HCT116 (cell line): Measurements from ENCODE around the gene AP3D1. TPM values are rescaled to one million over a fixed set of nuclear protein-coding genes. Genes with fewer than 3 reads are reported as not detected.

Source experiments
- ATAC-seq: fragments of 200-7000 bp; cut with Tn5 transposase; 2 replicates; pipeline ENCODE4 v1.9.1; 2020; ENCODE audit warnings: mild to moderate bottlenecking, moderate library complexity
- BruUV-seq: library from RNA; stranded (reverse); fragments of 400-500 nt; replicated peaks from 2 replicates; lab custom pipeline; 2021; lab: Mats Ljungman, UMichigan
- CTCF ChIA-PET: fragments of 300-600 bp; sonication (Branson Sonifier 250); formaldehyde crosslinking; loops from one replicate; lab custom pipeline; 2021; ENCODE audit warnings: antibody characterized with exemption; lab: Charles Lee
- POLR2A ChIA-PET: fragments of 300-600, 350-600 bp; sonication (Branson Sonifier 250); formaldehyde crosslinking; loops from one replicate; lab custom pipeline; 2021; ENCODE audit warnings: antibody characterized with exemption; lab: Charles Lee
- RAD21 ChIA-PET, 2 experiments: fragments of 300-600 bp; sonication (Branson Sonifier 250); formaldehyde crosslinking; loops; one replicate each; lab custom pipeline; 2023; ENCODE audit warnings: low total read pairs in 2 of 2; ENCODE audit not compliant: uncharacterized antibody in 2 of 2, unreplicated experiment in 2 of 2, low non-redundant PET in 1 of 2; lab: Charles Lee
- DNase-seq: peaks from one replicate; pipeline ENCODE4 v3.0.0-alpha.2; 2010; ENCODE audit warnings: low read depth, low spot score
- H2AFZ ChIP-seq: fragments of 200-600 bp; shearing (Covaris generic), sonication (generic); 2 replicates; pipeline ENCODE4 v1.6.1; 2017; ENCODE audit warnings: low read depth, mixed run types, mixed read lengths, antibody characterized with exemption, low read length; ENCODE audit not compliant: poor library complexity, severe bottlenecking
- H3K27ac ChIP-seq: 2 replicates; pipeline ENCODE4 v1.5.1; 2012; ENCODE audit warnings: low read depth, low read length
- H3K27me3 ChIP-seq: fragments of 200-600 bp; sonication (generic); 2 replicates; pipeline ENCODE4 v1.6.1; 2016; ENCODE audit warnings: mixed run types, low read length, mixed read lengths; ENCODE audit not compliant: insufficient read depth
- H3K36me3 ChIP-seq, 2 experiments: fragments of 200-500 bp in 1 of 2; fragments of 200-600 bp in 1 of 2; sonication (Bioruptor generic) in 1 of 2; sonication (generic) in 1 of 2; 2 replicates each; pipeline versions ENCODE4 v1.5.1 to v1.6.1; 2014 to 2016; ENCODE audit warnings: low read length in 2 of 2, inconsistent platforms in 1 of 2, mixed read lengths in 1 of 2, mixed run types in 1 of 2; ENCODE audit not compliant: insufficient read depth in 2 of 2, control insufficient read depth in 1 of 2
- H3K4me1 ChIP-seq, 2 experiments: fragments of 200-600 bp in 1 of 2; sonication (generic) in 1 of 2; 2 replicates each; pipeline versions ENCODE4 v1.5.1 to v1.6.1; 2012 to 2017; ENCODE audit warnings: low read length in 2 of 2, inconsistent platforms in 1 of 2, mild to moderate bottlenecking in 1 of 2, mixed read lengths in 1 of 2, mixed run types in 1 of 2, moderate library complexity in 1 of 2; ENCODE audit not compliant: insufficient read depth in 2 of 2, control insufficient read depth in 1 of 2
- H3K4me2 ChIP-seq: fragments of 200-600 bp; sonication (generic); 2 replicates; pipeline ENCODE4 v1.6.1; 2017; ENCODE audit warnings: mixed run types, low read length, mixed read lengths
- H3K4me3 ChIP-seq, 2 experiments: fragments of 200-600 bp in 1 of 2; sonication (generic) in 1 of 2; replicated peaks in 1 of 2; 2 replicates each; pipeline ENCODE4 v1.5.1; 2011 to 2016; ENCODE audit warnings: low read length in 2 of 2, control low read depth in 1 of 2, low read depth in 1 of 2, mild to moderate bottlenecking in 1 of 2, mixed read lengths in 1 of 2, mixed run types in 1 of 2
- H3K79me2 ChIP-seq: fragments of 200-600 bp; sonication (generic); 2 replicates; pipeline ENCODE4 v1.6.1; 2017; ENCODE audit warnings: mild to moderate bottlenecking, mixed run types, low read length, moderate library complexity, mixed read lengths; ENCODE audit not compliant: insufficient read depth
- H3K9ac ChIP-seq: fragments of 200-600 bp; sonication (generic); 2 replicates; pipeline ENCODE4 v1.6.1; 2016; ENCODE audit warnings: low read length, mixed read lengths
- H3K9me2 ChIP-seq: fragments of 200-600 bp; sonication (generic), shearing (Covaris generic); 2 replicates; pipeline ENCODE4 v1.6.1; 2017; ENCODE audit warnings: mixed run types, mild to moderate bottlenecking, moderate library complexity; ENCODE audit not compliant: insufficient read depth
- H3K9me3 ChIP-seq, 2 experiments: fragments of 200-500 bp in 1 of 2; fragments of 200-600 bp in 1 of 2; sonication (Bioruptor generic) in 1 of 2; sonication (generic) in 1 of 2; 2 replicates each; pipeline ENCODE4 v1.6.1; 2014 to 2017; ENCODE audit warnings: low read length in 2 of 2, mixed read lengths in 2 of 2, inconsistent platforms in 1 of 2, low read depth in 1 of 2, mild to moderate bottlenecking in 1 of 2, mixed run types in 1 of 2, moderate library complexity in 1 of 2; ENCODE audit not compliant: control insufficient read depth in 1 of 2, insufficient read depth in 1 of 2
- H4K20me1 ChIP-seq: fragments of 200-600 bp; sonication (generic), shearing (Covaris generic); 2 replicates; pipeline ENCODE4 v1.6.1; 2017; ENCODE audit warnings: mixed run types, mild to moderate bottlenecking, moderate library complexity; ENCODE audit not compliant: insufficient read depth
- ATF3 ChIP-seq: IDR thresholded peaks from 2 replicates; pipeline ENCODE4 v1.6.1; 2012
- CTCF ChIP-seq, 3 experiments: fragments of 200-600 bp in 1 of 3; sonication (generic) in 1 of 3; IDR thresholded peaks in 2 of 3; conservative IDR thresholded peaks in 1 of 3; 2 replicates each; pipeline ENCODE4 v1.5.1; 2012 to 2017; ENCODE audit warnings: low read depth in 2 of 3, low read length in 2 of 3, antibody characterized with exemption in 1 of 3, borderline replicate concordance in 1 of 3, control low read depth in 1 of 3, mild to moderate bottlenecking in 1 of 3, mixed read lengths in 1 of 3, mixed run types in 1 of 3, moderate library complexity in 1 of 3; ENCODE audit not compliant: insufficient read depth in 1 of 3
- EZH2phosphoT487 ChIP-seq: fragments of 200-600 bp; IDR thresholded peaks from 2 replicates; pipeline ENCODE4 v1.6.1; 2018; ENCODE audit warnings: antibody characterized with exemption, borderline replicate concordance
- JUND ChIP-seq: IDR thresholded peaks from 2 replicates; pipeline ENCODE4 v1.6.1; 2012
- MAX ChIP-seq: IDR thresholded peaks from 2 replicates; pipeline ENCODE4 v1.6.1; 2012
- POLR2A ChIP-seq: IDR thresholded peaks from 2 replicates; pipeline ENCODE4 v1.7.0; 2011; ENCODE audit warnings: borderline replicate concordance; ENCODE audit not compliant: insufficient read depth, insufficient read length; ENCODE audit errors: extremely low read depth
- POLR2AphosphoS5 ChIP-seq: IDR thresholded peaks from 2 replicates; pipeline ENCODE4 v1.6.1; 2011; ENCODE audit warnings: mild to moderate bottlenecking, low read depth, low read length, moderate library complexity
- RAD21 ChIP-seq: IDR thresholded peaks from 2 replicates; pipeline ENCODE4 v1.6.1; 2012; ENCODE audit warnings: low read depth, mild to moderate bottlenecking
- SIN3A ChIP-seq: IDR thresholded peaks from 2 replicates; pipeline ENCODE4 v1.6.1; 2012; ENCODE audit warnings: low read depth
- SP1 ChIP-seq: IDR thresholded peaks from 2 replicates; pipeline ENCODE4 v1.6.1; 2012; ENCODE audit warnings: low read depth
- SRF ChIP-seq: IDR thresholded peaks from 2 replicates; pipeline ENCODE4 v1.6.1; 2012; ENCODE audit warnings: low read depth
- ZBTB33 ChIP-seq: IDR thresholded peaks from 2 replicates; pipeline ENCODE4 v1.6.1; 2011; ENCODE audit warnings: mild to moderate bottlenecking, low read length, moderate library complexity; ENCODE audit not compliant: insufficient replicate concordance; ENCODE audit errors: extremely low read depth
- ZFX ChIP-seq: fragments of 450-650 bp; IDR thresholded peaks from 2 replicates; pipeline ENCODE4 v1.6.1; 2017
- ZNF274 ChIP-seq: fragments of 200-500 bp; sonication (Bioruptor generic); IDR thresholded peaks from 2 replicates; pipeline ENCODE4 v1.6.1; 2014; ENCODE audit warnings: mild to moderate bottlenecking, low read depth, low read length, inconsistent platforms
- intact Hi-C: fragments of 100-400 bp; cut with micrococcal nuclease; formaldehyde crosslinking; loops from 2 replicates; pipeline ENCODE4 v1.10.0; 2022
- total RNA-seq: library from RNA; stranded (reverse); gene quantifications from one replicate; pipeline ENCODE4 v1.2.1, GENCODE V29; 2021; ENCODE audit not compliant: unreplicated experiment

The AP3D1 gene
- total RNA-seq, 1 experiment from 2014 or later = 137 TPM

GRCh38 chr19:2126879-2127518 is 24.4 kb downstream of the AP3D1 start:
- no peaks in the 10 kb centered on the region for H3K27me3 ChIP-seq
- RAD21 ChIA-PET = no interaction called here
- H3K9me2 ChIP-seq = no peaks in the 10 kb centered on the region
- no peak for DNase-seq
- no peak overlapping the region for H3K4me3 ChIP-seq
- CTCF ChIA-PET = no interaction called here
- H3K27ac ChIP-seq = no peak overlapping the region
- no TSS peak for BruUV-seq
- TF ChIP-seq SIN3A (no peak), CTCF (IDR thresholded peaks at IDR 0.05 in 2 of 3, conservative IDR thresholded peaks at IDR 0.05 in 1 of 3; ENCODE audit: borderline replicate concordance in 1 of 3, insufficient read depth in 1 of 3, low read depth in 2 of 3, low read length in 2 of 3) (no peak), SRF (no peak), SP1 (no peak), RAD21 (no peak), ZBTB33 (no peak), JUND (no peak), MAX (no peak), EZH2phosphoT487 (no peak), ZNF274 (no peak), POLR2A (no peak), ATF3 (no peak), ZFX (no peak), POLR2AphosphoS5 (no peak)
- H2AFZ ChIP-seq = no peak overlapping the region
- H4K20me1 ChIP-seq = no peaks in the 10 kb centered on the region
- H3K79me2 ChIP-seq = peaks cover 29% of the 10 kb centered on the region; the same call in 1 of the 2 replicates
- intact Hi-C loops = no loop called here
- no peaks in the 10 kb centered on the region for H3K9me3 ChIP-seq
- no peak overlapping the region for H3K9ac ChIP-seq
- no peak overlapping the region for H3K4me2 ChIP-seq
- peaks cover 17 to 56% of the 10 kb centered on the region in 2 experiments for H3K36me3 ChIP-seq
- no peak for ATAC-seq
- no peaks in the 10 kb centered on the region for H3K4me1 ChIP-seq
- POLR2A ChIA-PET = no interaction called here
